CD4-positive, alpha-beta T cell (primary cell): ENCODE data around the gene ZBTB20. TPM values are rescaled to one million over a fixed set of nuclear protein-coding genes. Genes with fewer than 3 reads are reported as not detected.

ENCODE experiments used
- ATAC-seq: fragments of 200-7000 bp; cut with Tn5 transposase; one replicate; pipeline ENCODE4 v1.10.0; 2022; ENCODE audit warnings: mild to moderate bottlenecking; ENCODE audit not compliant: poor library complexity
- CTCF ChIA-PET: fragments of 350-600 bp; sonication (Branson Sonifier 250); formaldehyde crosslinking; loops from one replicate; lab custom pipeline; 2021; ENCODE audit warnings: antibody characterized with exemption, inconsistent platforms; lab: Charles Lee
- POLR2A ChIA-PET: fragments of 350-600 bp; sonication (Branson Sonifier 250); formaldehyde crosslinking; loops from one replicate; lab custom pipeline; 2021; ENCODE audit warnings: antibody characterized with exemption, inconsistent platforms; lab: Charles Lee
- DNase-seq, 14 experiments: peaks; one replicate each; pipeline ENCODE4 v3.0.0-alpha.2; 2013 to 2020; ENCODE audit warnings: mixed read lengths in 2 of 14
- H3K27ac ChIP-seq, 2 donors: one replicate each; pipeline versions ENCODE4 v1.5.1 to v1.7.0; 2013; ENCODE audit warnings: low read length in 2 of 2, low read depth in 1 of 2, mild to moderate bottlenecking in 1 of 2
- H3K27me3 ChIP-seq, 2 experiments: 1 replicate in 1 of 2; 2 replicates in 1 of 2; pipeline versions ENCODE4 v1.6.1 to v1.7.0; 2013; ENCODE audit warnings: low read length in 2 of 2, control low read depth in 1 of 2, mild to moderate bottlenecking in 1 of 2, moderate library complexity in 1 of 2; ENCODE audit not compliant: insufficient read depth in 2 of 2, control insufficient read depth in 1 of 2
- H3K36me3 ChIP-seq: one replicate; pipeline ENCODE4 v1.6.1; 2013; ENCODE audit warnings: low read length, control low read depth; ENCODE audit not compliant: insufficient read depth
- H3K4me1 ChIP-seq: one replicate; pipeline ENCODE4 v1.6.1; 2013; ENCODE audit warnings: low read length, control low read depth; ENCODE audit not compliant: insufficient read depth
- H3K4me3 ChIP-seq: one replicate; pipeline ENCODE4 v1.5.1; 2013; ENCODE audit warnings: mild to moderate bottlenecking, low read length, moderate library complexity
- H3K9me3 ChIP-seq, 2 experiments: 1 replicate in 1 of 2; 2 replicates in 1 of 2; pipeline versions ENCODE4 v1.6.1 to v1.7.0; 2013; ENCODE audit warnings: low read length in 2 of 2, mild to moderate bottlenecking in 2 of 2, control low read depth in 1 of 2, moderate library complexity in 1 of 2; ENCODE audit not compliant: control insufficient read depth in 1 of 2, insufficient read depth in 1 of 2
- H3K27ac Mint-ChIP-seq: one replicate; pipeline ENCODE4 v1.8.0; 2020; ENCODE audit warnings: mixed read lengths
- H3K27me3 Mint-ChIP-seq: one replicate; pipeline ENCODE4 v1.8.0; 2021; ENCODE audit warnings: mixed read lengths
- H3K36me3 Mint-ChIP-seq: one replicate; pipeline ENCODE4 v1.8.0; 2021; ENCODE audit warnings: low read depth, mixed read lengths
- H3K4me1 Mint-ChIP-seq: one replicate; pipeline ENCODE4 v1.8.0; 2021; ENCODE audit warnings: low read depth, mixed read lengths
- H3K4me3 Mint-ChIP-seq: one replicate; pipeline ENCODE4 v1.8.0; 2020; ENCODE audit warnings: mild to moderate bottlenecking, mixed read lengths
- H3K9me3 Mint-ChIP-seq: one replicate; pipeline ENCODE4 v1.8.0; 2020; ENCODE audit warnings: mixed read lengths
- intact Hi-C, 2 experiments: fragments of 100-400 bp; cut with DNase I in 1 of 2; cut with micrococcal nuclease in 1 of 2; formaldehyde crosslinking; loops; one replicate each; pipeline versions ENCODE4 v1.15.1 to v1.9.0; 2023 to 2025; cut with DNase I, micrococcal nuclease
- total RNA-seq, 174 experiments: library from RNA in 2 of 174; stranded (reverse) in 2 of 174; gene quantifications; one replicate each; pipeline ENCODE4 v1.2.3 and lab custom pipeline; 2021 to 2026
- TF ChIP-seq, protein P1 (sequence below): fragments of 200-600 bp; IDR thresholded peaks from one replicate; pipeline ENCODE4 v1.8.0; 2022; ENCODE audit warnings: antibody characterized with exemption, mild to moderate bottlenecking

ZBTB20 gene
- total RNA-seq, 2 experiments from 2014 or later: 41.6 to 47.4 TPM

GRCh38 chr3:114378760-114379159 lies 768.3 kb downstream of the ZBTB20 start:
- Mint-ChIP-seq H3K36me3 (peaks cover 47% of the 10 kb centered on the region), H3K4me1 (no peaks in the 10 kb centered on the region), H3K4me3 (no peak overlapping the region), H3K9me3 (no peaks in the 10 kb centered on the region), H3K27me3 (no peaks in the 10 kb centered on the region), H3K27ac (no peak overlapping the region)
- Histone ChIP-seq H3K4me3 (no peak overlapping the region), H3K36me3 (peaks cover 40% of the 10 kb centered on the region), H3K27ac (no peak overlapping the region), H3K4me1 (no peaks in the 10 kb centered on the region), H3K27me3 (no peaks in the 10 kb centered on the region), H3K9me3 (no peaks in the 10 kb centered on the region)
- TF ChIP-seq, protein P1, sequence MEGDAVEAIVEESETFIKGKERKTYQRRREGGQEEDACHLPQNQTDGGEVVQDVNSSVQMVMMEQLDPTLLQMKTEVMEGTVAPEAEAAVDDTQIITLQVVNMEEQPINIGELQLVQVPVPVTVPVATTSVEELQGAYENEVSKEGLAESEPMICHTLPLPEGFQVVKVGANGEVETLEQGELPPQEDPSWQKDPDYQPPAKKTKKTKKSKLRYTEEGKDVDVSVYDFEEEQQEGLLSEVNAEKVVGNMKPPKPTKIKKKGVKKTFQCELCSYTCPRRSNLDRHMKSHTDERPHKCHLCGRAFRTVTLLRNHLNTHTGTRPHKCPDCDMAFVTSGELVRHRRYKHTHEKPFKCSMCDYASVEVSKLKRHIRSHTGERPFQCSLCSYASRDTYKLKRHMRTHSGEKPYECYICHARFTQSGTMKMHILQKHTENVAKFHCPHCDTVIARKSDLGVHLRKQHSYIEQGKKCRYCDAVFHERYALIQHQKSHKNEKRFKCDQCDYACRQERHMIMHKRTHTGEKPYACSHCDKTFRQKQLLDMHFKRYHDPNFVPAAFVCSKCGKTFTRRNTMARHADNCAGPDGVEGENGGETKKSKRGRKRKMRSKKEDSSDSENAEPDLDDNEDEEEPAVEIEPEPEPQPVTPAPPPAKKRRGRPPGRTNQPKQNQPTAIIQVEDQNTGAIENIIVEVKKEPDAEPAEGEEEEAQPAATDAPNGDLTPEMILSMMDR: no peak
- ATAC-seq: no peak
- intact Hi-C loops: no loop called here
- ChIA-PET POLR2A (no interaction called here), CTCF (no interaction called here)
- DNase-seq: no peak

GRCh38 chr3:114377426-114377825 lies 769.7 kb downstream of the ZBTB20 start:
- Histone ChIP-seq H3K4me1 (no peaks in the 10 kb centered on the region), H3K4me3 (no peak overlapping the region), H3K9me3 (no peaks in the 10 kb centered on the region), H3K27me3 (no peaks in the 10 kb centered on the region), H3K36me3 (peaks cover 40% of the 10 kb centered on the region), H3K27ac (no peak overlapping the region)
- DNase-seq: no peak
- intact Hi-C loops: no loop called here
- Mint-ChIP-seq H3K4me3 (no peak overlapping the region), H3K27ac (no peak overlapping the region), H3K4me1 (no peaks in the 10 kb centered on the region), H3K36me3 (peaks cover 47% of the 10 kb centered on the region), H3K9me3 (no peaks in the 10 kb centered on the region), H3K27me3 (no peaks in the 10 kb centered on the region)
- TF ChIP-seq, protein P1: no peak
- ATAC-seq: no peak
- ChIA-PET POLR2A (no interaction called here), CTCF (no interaction called here)

DNA sequence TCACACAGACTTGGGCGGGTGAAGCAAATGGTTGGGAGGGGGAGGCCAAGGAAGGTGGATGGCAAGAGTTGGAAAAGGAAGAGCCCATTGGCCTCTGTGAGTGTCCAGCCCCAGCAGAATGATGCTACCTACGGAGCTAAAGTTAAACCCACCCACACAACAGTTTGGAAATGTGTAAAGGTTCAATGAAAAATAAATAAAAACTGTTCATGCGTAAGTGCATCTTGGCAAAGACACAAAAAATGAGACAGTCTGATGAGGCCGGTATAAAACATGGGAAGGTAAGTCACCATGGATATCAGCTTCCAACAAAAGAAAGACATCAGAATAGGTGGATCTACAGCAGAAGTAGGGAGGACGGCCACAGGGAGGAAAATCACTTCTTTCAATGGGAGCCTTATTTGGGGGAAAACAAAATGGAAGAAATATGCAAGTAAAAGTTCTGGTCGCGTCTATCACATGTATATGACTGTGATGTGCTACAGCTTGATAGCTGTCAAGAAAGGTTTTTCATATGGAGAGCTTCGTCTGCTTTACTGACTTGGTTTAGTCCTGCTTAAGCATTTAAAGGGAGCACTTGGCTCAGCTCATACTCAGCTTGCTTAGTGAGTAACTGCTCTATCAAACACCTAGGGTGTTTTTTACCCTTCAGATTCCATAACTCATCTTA lies 770.4 kb downstream of the ZBTB20 start:
- peaks cover 39% of the 10 kb centered on the region for H3K36me3 ChIP-seq
- Mint-ChIP-seq H3K27me3 (no peaks in the 10 kb centered on the region), H3K4me1 (no peaks in the 10 kb centered on the region), H3K4me3 (no peak overlapping the region), H3K27ac (no peak overlapping the region), H3K36me3 (peaks cover 47% of the 10 kb centered on the region), H3K9me3 (no peaks in the 10 kb centered on the region)
- H3K4me3 ChIP-seq: no peak overlapping the region
- H3K27ac ChIP-seq: no peak overlapping the region
- DNase-seq (no peak), ATAC-seq (no peak)
- no peaks in the 10 kb centered on the region for H3K9me3 ChIP-seq
- ChIA-PET CTCF (no interaction called here), POLR2A (no interaction called here)
- TF ChIP-seq, protein P1: no peak
- intact Hi-C loops: no loop called here
- H3K27me3 ChIP-seq: no peaks in the 10 kb centered on the region
- no peaks in the 10 kb centered on the region for H3K4me1 ChIP-seq
